GM19467 (cell line): ENCODE data around the gene DHRS1.

Experiments used
- ATAC-seq: cut with Tn5 transposase; IDR thresholded peaks from one replicate; pipeline ENCODE4 v1.9.1; 2021; ENCODE audit warnings: mild to moderate bottlenecking, moderate library complexity; ENCODE audit not compliant: unreplicated experiment

The DHRS1 gene

GRCh38 chr14:24285351-24285750 lies 14.2 kb downstream of the DHRS1 start:
- no peak for ATAC-seq

- no peak for ATAC-seq
These were observed 15.0 kb downstream of the DHRS1 start for GRCh38 chr14:24284501-24285035.

DNA sequence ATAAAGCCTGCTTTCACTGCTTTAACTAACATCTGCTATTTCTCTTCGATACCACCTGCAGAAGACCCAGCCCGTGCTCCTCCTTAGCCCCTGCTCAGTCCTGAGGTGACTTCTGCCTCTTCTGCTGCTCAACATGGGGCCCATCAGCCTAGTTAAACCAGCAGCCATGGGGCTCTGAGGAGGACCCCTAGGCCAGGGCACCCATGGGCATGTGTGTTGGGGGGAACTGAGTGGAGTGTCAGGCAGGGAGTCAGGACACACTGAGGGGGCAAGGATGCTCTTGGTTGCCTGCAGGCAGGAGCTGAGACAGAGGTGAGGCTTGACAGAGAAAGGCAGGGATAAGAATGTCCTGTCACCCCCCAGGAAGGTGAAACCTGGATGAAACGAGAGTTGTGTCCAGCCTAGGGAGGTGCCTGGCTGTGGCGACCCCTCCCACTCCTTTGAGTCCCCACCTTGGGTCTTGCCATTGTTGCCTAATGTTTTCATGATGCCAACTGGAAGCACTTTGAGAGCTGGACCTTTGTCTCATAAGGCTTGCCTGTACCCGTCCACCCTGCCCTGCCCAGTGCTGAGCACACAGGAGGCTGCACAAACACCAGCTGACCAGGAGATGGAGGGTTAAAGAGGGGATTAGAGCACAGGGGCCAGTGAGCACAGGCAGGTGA lies 15.7 kb downstream of the DHRS1 start:
- ATAC-seq: no peak

GRCh38 chr14:24282736-24283135 lies 16.8 kb downstream of the DHRS1 start:
- ATAC-seq: no peak

DNA sequence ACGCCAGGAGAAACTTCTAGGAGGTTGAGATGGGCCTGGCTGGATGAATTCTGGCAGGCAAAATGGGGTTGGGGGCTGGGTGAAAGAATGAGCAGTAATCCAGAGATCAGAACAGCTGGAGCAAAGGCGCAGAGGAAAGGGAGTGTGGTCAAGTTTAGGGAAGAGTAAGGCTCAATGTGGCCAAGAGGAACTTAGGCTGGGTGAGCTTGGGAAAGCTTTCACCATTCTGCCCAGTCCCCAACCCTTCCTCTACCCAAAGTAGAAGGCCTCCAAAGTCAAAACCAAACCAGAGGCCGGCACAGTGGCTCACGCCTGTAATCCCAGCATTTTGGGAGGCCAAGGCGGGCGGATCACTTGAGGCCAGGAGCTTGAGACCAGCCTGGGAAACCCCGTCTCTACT lies 17.9 kb downstream of the DHRS1 start:
- ATAC-seq: no peak

DNA sequence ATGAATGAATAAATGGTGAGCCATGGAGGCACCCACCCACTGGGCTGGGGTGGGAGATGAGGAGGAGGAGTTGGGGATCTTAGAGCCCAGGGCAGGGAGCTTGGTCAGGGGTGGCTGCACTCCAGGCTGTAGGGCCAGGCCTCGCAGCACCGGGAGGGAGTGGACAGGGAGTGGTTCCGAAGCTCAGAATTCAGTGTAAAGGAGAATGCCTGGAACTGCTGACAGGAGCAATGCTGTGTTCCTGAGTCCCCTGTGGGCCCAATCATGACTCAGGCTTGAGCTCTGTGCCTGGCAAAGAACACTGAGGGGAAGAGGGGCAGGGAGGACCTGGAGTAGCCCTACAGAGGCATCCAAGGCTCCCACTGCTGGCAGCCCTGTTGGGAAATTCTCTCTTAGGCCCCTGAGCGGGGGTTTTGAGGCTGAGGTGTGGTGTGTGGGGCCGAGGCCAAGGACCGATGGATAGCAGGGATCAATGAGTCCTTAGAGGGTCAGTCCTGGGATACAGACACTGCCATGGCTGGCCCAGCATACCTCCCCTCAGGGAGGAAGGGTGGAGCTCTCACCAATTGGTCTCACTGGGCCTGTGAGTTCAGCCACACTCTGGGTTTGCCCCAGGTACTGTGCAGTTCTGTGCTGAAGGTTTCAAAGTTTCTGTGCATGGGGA lies 18.7 kb downstream of the DHRS1 start:
- no peak for ATAC-seq

GRCh38 chr14:24279301-24280186 lies 20.0 kb downstream of the DHRS1 start:
- ATAC-seq: no peak

DNA sequence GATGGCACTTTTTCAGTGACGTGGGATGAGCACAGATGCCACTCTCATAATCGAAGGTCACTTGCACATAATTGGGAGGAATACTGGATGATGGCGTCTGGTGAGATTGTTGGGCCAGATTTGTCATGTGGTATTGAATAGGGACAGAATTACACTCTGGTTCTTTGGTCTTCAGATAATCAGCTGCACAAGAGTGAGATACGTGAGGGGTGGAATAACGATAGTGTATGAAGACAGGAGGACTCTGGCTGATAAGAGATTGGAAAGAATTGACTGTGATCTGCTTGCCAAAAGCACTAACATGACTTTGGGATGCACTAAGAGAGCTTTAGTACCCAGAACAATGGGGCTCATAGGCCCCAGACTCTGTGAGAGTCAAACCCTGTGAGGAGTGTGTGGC lies 21.2 kb downstream of the DHRS1 start:
- ATAC-seq: no peak

GRCh38 chr14:24277606-24278321 lies 21.8 kb downstream of the DHRS1 start:
- ATAC-seq: no peak

- no peak for ATAC-seq
These were observed 22.5 kb downstream of the DHRS1 start for GRCh38 chr14:24277071-24277470.

- ATAC-seq: peak; percentile 37
These were observed 25.5 kb downstream of the DHRS1 start for GRCh38 chr14:24274101-24274543.

DNA sequence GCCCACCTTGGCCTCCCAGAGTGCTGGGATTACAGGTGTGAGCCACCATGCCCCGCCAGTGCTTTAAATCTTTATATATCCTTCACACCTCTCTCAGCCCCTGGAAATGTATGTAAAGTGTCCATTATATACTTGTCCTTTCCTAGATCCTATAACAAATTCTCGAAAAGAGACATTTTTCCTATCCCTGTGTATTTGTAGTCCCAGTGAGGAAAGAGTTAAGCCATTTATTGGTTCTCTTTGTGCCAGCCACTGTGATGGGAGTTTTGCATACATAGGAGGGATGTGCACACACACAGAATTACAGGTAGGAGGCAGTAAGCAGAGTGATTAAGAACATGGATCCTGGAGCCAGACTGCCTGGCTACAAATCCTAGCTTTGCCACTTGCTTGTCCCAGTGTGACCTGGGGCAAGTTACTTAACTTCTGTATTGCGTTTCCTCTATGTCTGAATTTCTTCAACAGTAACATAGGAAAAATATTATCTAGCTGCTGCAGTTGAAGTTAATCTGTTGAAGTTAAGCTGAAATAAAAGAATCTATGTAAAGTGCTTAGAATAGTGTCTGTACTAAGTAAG lies 26.1 kb downstream of the DHRS1 start:
- no peak for ATAC-seq

GRCh38 chr14:24272467-24272866 lies 27.1 kb downstream of the DHRS1 start:
- ATAC-seq: no peak

DNA sequence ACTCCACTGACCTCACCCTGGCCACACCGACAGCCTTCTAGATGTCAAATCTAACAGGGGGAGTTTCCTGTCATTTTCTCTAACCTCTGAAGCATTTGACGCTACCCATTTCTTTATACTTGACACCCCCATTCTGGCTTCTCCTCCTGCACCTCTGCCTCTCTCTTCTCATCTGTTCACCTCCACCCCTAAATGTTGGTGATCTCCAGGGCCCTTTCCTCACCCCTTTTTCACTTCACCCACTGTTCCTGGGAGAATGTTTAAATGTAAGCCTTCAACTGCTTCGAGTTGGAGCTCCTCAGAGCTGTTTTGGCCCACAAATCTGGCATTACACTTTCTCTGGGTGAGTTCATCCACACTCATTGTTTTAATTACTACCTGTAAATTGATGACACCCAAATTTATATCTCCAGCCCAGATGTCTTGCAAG lies 27.7 kb downstream of the DHRS1 start:
- no peak for ATAC-seq

GRCh38 chr14:24271134-24271833 lies 28.3 kb downstream of the DHRS1 start, which contains the start of gene RABGGTA:
Gene RABGGTA, minus strand, starts transcription at chr14:24271597. Its CDS starts 482 bp downstream, at chr14:24271115.
- ATAC-seq: peak; percentile 85

DNA sequence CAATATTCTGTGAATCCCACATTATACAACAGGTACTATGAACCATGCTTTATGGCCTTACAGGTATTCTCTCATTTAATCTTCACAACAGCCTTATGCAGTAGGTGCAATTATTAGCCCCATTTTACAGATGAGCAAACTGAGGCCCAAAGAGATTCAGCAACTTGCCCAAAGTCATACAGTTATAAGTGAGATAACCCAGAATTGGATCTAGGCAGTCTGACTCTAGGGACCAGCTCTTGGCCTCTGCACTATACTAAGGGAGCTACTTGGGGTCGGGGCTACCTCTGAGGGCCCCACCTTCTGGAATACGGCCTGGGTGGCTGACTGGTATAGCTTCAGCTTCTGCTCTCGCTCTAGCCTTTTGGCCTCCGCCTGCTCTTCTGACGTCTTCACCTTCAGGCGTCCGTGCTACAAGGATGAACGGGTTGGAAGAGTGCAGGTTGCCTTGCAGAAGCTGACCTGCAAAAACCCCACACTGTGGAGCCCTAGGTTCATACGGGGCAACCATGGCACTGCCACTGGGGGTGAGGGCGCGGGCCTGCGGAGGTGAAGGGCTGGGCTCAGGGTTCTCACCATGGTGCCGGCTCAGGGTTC lies 28.9 kb downstream of the DHRS1 start:
- ATAC-seq: no peak

- no peak for ATAC-seq
These were observed 29.6 kb downstream of the DHRS1 start for GRCh38 chr14:24269910-24270536.

GRCh38 chr14:24269368-24269767 lies 30.2 kb downstream of the DHRS1 start:
- ATAC-seq: no peak

- ATAC-seq: no peak
These were observed 31.4 kb downstream of the DHRS1 start for GRCh38 chr14:24268225-24268624.
